GM23248 (cell line): ENCODE results near the gene KCND1.

Experiments used
- EZH2 ChIP-seq: fragments of 200-600 bp; sonication (generic); IDR thresholded peaks from 2 replicates; pipeline ENCODE4 v1.6.1; 2018; ENCODE audit warnings: antibody characterized with exemption, mild to moderate bottlenecking; ENCODE audit not compliant: insufficient read depth, poor library complexity, severe bottlenecking
- EZH2phosphoT487 ChIP-seq: fragments of 200-600 bp; sonication (generic); IDR thresholded peaks from 2 replicates; pipeline ENCODE4 v1.6.1; 2018; ENCODE audit warnings: antibody characterized with exemption, moderate library complexity, mild to moderate bottlenecking, low read depth; ENCODE audit not compliant: insufficient read depth

- no peak for TF ChIP-seq EZH2
- no peak for TF ChIP-seq EZH2phosphoT487
Measured at GRCh38 chrX:48968377-48968776, 3.3 kb downstream of the KCND1 start.
